ENCODE measurements around the gene HPCAL1.

DNA sequence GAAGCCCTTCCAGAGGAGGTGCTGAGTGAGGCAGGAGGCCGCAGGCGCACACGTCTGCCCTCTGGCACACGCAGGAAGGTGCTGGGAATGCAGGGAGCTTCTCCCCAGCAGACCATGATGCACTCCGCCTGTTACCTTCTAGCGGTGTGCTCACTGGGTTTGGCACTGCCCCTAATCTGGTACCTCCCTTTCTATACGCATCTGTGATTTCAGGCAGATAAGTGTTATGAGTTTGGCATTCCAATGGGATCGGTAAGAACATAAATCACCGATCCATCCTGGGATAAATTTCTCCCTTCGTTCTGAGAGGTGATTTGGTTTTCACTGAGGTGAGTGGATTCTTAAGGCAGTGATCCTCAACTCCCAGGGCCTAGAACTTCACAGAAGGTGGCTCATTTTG is 110.8 kb downstream of the HPCAL1 start:
- TF ChIP-seq, protein P1, sequence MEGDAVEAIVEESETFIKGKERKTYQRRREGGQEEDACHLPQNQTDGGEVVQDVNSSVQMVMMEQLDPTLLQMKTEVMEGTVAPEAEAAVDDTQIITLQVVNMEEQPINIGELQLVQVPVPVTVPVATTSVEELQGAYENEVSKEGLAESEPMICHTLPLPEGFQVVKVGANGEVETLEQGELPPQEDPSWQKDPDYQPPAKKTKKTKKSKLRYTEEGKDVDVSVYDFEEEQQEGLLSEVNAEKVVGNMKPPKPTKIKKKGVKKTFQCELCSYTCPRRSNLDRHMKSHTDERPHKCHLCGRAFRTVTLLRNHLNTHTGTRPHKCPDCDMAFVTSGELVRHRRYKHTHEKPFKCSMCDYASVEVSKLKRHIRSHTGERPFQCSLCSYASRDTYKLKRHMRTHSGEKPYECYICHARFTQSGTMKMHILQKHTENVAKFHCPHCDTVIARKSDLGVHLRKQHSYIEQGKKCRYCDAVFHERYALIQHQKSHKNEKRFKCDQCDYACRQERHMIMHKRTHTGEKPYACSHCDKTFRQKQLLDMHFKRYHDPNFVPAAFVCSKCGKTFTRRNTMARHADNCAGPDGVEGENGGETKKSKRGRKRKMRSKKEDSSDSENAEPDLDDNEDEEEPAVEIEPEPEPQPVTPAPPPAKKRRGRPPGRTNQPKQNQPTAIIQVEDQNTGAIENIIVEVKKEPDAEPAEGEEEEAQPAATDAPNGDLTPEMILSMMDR (IDR thresholded peaks at IDR 0.05), result no peak
- no peak for TF ChIP-seq POLR2A (IDR thresholded peaks at IDR 0.05)

Measured in body of pancreas (tissue), 4 donors.